Muscle of arm (tissue), 12 donors: ENCODE data around the gene NEK3. TPM values are rescaled to one million over a fixed set of nuclear protein-coding genes. Genes with fewer than 3 reads are reported as not detected.
"Not testable (repeated sequence)": the region's sequence is repeated elsewhere in the genome, so short reads cannot be mapped to it uniquely, and the experiment has no call there.

Source experiments
- DNase-seq: peaks from one replicate; pipeline ENCODE4 v3.0.0-alpha.2; 2013
- polyA plus RNA-seq, 12 donors: library from polyadenylated mRNA; unstranded; fragments of 120-200 nt; gene quantifications; one replicate each; pipeline ENCODE4 v1.2.1, GENCODE V29; 2013; ENCODE audit not compliant: insufficient read length in 12 of 12

Gene NEK3
- polyA plus RNA-seq, 12 donors: 8.6 to 63.5 (median 20.4) TPM; not detected in 1

DNA sequence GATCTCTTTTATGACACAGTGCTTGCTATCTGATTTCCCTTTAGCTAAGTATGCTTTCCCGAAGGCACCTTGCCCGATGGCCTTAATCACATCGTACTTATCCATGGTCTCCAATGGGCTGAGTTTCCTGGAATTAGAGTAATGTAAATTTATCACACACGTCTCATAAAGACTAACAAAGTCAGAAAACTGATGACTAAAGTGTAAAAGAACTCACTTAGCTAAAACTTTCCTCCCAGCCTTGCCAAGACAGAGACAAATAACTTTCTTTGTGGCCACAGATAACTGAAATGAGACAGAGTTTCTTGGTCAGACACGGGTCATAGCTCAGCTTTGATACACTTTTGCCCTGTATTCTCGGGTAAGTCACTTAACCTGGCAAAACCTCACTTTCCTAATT, 32.0 kb downstream of the NEK3 start:
- DNase-seq: peak; percentile 31

DNA sequence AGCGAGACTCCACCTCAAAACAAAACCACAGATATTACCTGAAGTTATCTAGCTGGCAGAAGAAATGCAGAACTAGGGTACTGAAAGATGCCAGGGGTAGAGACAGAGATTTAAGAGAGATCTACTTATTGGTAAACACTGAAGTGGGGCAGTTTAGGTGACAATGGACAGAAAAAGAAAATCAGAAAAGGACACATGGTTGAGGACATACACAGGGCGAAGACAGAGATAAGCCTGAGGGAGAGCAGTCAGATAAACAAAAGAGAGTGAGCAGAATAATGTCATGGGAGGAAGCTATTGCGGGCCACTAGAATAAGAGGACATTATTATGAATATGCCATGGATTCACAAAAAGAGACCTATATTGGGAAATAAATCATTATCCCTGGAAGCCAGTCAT, 33.9 kb downstream of the NEK3 start:
- DNase-seq: no peak

DNA sequence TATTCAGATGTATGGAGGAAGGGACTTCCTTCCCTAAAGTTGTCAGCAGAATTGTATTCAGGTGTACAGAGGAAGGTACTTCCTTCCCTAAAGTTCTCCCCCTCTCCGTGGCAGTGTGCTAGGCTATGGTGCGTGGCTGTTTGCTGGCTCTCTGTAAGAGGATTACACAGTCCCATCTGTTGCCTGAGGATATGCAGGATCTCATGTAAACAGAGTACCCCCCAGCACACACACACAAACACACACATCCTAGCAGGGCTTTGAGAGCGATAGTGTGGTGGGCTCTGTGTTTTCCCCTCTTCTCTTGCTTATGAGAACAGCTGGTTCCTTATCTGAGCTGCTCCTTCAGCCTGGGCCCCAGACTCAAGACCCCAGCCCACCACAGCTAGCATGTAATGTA, 40.8 kb downstream of the NEK3 start:
- no peak for DNase-seq

DNA sequence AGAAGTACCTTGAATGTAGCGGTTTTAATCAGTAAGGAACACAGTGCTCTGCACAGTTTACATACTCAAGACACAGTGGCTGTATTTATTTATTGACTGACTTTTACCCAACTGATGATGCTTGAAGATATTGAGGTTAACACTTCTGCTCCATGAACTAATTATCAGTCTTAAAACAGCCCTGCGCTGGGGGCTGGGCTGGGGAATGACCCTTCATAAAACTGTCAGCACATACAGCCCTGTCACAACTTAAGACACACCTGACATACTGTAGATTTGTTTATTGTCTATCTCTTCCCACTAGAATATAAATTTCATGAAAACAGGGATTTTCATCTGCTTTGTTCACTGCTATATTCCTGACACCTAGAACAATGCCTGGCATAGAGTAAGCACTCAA, 41.3 kb downstream of the NEK3 start:
- DNase-seq: no peak

DNA sequence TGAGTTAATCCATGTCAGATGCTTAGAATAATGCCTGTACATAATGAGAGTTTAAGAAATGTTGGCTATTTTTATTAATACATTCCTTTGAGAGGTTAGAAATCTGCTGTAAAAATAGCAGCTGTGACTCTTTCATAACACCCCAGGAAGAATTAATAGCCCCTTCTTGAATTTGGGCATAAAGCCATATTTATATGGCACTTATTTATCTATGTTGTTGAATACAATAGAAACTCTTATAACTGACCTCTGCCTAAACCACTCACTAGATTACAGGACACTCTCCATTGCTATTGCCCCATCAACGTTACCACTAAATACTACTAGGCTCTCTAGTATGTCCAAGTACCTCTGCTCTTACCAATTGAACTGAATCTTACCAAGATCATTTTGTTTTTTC, 46.8 kb downstream of the NEK3 start:
- no peak for DNase-seq

DNA sequence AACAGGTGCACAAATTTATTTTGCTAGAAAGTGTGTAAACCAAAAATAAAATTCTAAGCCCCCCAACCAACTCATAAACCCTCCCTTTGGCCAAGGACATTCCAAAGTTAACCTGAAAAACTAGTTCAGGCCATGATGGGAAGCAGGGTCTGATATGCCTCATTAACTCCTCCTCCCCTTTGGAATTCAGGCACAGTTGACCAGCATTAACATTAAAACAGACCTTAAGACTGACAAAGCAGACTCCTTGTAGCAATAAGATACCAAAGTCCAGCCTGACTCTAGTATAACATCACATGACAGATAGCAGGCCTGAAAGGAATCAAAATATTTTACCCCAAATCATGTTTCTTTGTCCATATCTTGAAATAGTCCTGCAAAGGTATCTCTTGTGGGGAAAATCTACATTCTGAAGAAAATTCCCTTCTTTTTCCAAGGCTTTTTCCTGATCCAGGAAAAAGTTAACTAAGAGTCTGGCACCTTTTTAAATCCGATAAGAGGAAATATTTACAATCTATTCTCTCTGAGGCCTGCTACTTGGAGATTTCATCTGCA, 50.2 kb downstream of the NEK3 start:
- no peak for DNase-seq

DNA sequence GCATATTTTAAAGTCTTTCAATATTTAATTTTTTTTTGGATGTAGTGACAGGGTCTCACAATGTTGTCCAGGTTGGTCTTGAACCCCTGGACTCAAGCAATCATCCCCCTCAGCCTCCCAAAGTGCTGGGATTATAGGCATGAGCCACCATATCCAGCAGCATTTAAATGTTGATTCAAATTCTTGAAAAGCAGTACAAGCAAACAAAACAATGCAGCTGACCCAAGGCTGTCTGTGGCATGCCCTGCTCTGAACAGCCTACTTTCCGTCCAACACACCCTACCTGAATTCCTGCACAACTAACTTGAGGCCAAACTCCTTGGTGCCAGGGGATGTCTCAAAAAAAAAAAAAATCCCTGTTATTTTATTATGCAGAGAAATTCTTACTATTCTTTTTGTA, 53.6 kb downstream of the NEK3 start:
- DNase-seq: no peak

DNA sequence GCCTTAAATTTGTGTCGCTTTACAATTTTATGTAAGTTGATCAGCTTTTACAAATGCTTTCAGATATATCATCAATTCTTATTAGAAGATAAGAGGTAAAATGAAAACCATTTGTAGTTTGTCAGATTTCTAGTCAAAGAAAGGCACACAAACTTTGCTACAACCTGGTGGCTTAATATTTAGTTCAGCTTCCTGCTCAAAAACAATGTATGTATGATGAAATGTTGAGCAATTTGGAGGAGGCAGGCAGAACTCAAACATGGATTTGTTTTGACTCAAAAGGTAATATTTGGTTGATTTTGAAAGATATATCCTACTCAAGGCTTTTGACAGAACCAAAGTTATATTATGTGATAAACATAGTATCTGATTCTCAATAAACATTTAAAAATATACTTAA, 54.8 kb downstream of the NEK3 start:
- DNase-seq: no peak

DNA sequence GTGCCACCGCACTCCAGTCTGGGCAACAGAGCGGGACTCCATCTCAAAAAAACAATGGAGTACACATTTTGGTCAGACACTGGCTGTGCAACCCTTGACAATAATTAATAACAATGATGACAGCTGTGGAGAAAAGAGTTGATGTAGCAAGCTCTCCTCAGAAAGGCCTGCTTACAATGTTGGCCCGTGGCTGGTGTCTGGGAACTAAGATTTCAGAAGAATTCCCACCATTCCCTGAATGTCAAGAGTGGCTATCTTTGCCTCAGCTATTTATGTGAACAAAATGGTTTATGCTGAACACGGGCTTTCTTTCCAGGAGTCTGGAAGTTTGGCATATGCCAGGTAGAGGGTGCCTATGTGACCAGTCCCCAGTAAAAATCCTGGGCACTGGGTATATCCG, 56.0 kb downstream of the NEK3 start:
- no peak for DNase-seq

DNA sequence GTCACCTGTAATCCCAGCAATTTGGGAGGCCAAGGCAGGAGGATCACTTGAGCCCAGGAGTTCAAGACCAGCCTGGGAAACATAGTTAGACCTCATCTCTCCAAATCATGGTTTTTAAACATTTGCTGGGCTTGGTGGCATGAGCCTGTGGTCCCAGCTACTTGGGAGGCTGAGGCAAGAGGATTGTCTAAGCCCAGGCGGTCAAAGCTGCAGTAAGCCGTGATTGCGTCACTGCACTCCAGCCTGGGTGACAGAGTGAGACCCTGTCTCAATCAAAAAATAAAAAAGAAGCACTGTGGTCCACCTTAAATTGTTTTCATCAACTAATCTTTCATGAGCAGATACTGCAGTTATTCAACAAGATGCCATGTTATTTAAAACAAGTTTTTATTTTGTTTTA, 57.0 kb downstream of the NEK3 start:
- not testable (repeated sequence) for DNase-seq

DNA sequence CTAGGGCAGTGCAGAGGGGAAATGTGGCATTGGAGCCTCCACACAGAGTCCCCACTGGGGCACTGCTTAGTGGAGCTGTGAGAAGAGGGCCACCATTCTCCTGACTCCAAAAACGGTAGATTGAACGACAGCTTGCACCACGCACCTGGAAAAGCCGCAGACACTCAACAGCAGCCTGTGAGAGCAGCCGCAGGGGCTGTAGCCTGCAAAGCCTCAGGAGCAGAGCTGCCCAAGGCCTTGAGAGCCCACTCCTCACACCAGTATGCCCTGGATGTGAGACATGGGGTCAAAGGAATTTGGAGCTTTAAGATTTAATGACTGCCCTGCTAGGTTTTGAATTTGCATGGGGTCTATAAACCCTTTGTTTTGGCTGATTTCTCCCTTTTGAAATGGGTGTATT, 62.2 kb downstream of the NEK3 start:
- DNase-seq: no peak

DNA sequence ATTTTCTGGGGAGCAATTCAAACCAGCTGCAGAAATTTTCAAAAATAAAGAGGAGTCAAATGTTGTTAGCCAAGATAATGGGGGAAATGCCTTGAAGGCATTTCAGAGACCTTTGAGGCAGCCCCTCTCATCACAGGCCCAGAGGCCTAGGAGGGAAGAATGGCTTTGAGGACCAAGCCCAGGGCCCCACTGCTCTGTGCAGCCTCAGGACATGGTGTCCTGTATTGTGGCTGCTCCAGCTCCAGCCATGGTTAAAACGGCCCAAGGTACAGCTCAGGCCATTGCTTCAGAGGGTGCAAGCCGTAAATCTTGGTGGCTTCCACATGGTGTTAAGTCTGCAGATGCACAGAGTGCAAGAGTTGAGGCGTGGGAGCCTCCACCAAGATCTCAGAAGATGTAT, 62.6 kb downstream of the NEK3 start:
- no peak for DNase-seq

DNA sequence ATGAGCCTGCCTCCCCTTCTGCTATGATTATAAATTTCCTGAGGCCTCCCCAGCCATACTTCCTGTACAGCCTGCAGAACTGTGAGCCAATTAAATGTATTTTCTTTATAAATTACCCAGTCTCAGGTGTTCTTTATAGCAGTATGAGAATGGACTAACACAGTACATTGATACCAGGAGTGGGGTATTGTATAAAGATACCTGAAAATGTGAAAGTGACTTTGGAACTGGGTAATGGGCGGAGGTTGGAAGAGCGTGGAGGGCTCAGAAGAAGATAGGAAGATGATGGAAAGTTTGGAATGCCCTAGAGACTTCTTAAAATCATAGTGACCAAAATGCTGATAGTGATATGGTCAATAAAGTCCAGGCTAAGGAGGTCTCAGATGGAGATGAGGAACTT, 63.3 kb downstream of the NEK3 start:
- DNase-seq: no peak

DNA sequence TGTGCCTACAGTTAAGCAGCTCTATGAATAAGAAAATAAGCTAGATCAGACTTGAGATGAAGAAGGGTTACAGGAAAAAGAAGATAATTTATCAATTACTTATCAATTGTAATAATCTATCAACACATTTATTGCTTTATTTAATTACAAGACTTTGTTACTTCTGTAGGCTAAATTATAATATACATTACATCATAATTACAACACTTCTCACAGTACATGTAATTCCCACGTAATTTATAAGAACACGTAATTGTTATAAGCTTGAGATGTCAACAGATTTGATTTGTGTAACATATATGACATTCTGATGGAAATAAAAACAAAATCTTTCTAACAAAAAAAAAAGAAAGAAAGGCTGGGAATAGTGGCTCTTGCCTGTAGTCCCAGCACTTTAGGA, 67.3 kb downstream of the NEK3 start:
- DNase-seq: no peak

DNA sequence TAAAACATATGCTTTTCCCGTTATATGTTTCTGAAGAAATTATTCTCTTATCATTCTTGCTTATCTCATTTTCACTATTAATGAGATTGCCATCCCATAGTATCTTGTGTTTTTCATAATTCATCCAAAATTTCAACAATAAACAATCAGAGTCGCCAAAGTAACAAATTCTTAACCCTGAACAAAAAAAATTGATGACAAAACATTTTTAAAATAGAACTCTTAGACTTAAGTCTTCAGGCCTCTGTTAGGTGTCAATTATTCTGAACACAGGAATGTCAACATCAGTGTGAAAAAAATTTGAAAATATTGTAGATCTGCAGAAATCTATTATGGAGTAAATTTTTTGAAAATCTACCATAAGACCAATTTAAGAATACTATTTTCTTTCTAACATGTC, 67.9 kb downstream of the NEK3 start:
- DNase-seq: no peak

DNA sequence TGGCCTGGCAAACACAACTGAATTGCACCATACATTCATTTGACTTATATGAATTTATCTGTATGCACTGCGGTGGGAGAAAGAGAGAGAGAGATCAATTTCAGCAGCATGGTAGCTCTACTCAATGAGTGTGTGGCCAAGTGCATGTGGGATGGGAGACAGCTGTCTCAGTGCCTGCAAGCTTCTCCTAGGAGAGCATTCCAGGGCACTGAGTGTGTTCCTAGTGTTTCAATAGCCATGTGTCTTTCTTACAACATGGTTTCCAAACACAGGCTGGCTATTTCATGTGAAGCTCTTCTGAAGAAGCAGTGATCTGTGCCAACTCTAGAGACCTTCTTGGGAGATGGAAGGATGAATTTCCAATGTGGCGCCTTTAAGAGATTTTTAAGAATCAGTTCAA, 74.0 kb downstream of the NEK3 start:
- no peak for DNase-seq

DNA sequence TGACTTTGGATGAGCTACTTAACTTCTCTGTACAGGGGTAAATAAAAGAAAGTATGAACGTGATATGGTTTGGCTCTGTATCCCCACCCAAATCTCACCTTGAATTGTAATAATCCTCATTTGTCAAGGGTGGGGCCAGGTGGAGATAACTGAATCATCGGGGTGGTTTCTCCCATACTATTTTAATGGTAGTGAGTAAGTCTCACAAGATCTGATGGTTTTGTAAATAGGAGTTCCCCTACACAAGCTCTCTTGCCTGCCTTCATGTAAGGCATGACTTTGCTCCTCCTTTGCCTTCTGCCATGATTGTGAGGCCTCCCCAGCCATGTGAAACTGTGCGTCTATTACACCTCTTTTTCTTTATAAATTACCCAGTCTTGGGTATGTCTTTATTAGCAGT, 74.4 kb downstream of the NEK3 start:
- DNase-seq: not testable (repeated sequence)

Other genes starting within 250 kb of the NEK3 start
- gene ATP7B, start 148.1 kb downstream of the NEK3 start, polyA plus RNA-seq: 10 to 100 TPM in 2 of 12 donors, 1 to 10 TPM in 9, not detected in 1; 4.4 to 19.8 (median 6.6) TPM
- 10 to 100 TPM in 11 of 12 donors, not detected in 1; 17.5 to 32.8 (median 23.4) TPM for gene ALG11, start 147.2 kb downstream of the NEK3 start, polyA plus RNA-seq
- 10 to 100 TPM in 11 of 12 donors, not detected in 1; 19.2 to 26.4 (median 22.8) TPM for gene UTP14C, start 134.9 kb downstream of the NEK3 start, polyA plus RNA-seq
- gene NEK5, start 30.5 kb downstream of the NEK3 start, polyA plus RNA-seq: 1 to 10 TPM in 4 of 12 donors, under 1 TPM in 6, not detected in 2; 0.56 to 1.9 (median 0.94) TPM
- 10 to 100 TPM in 11 of 12 donors, not detected in 1; 12.4 to 24.9 (median 19.5) TPM for gene THSD1, start 246.6 kb upstream of the NEK3 start, polyA plus RNA-seq